ENCODE measurements around the gene ABCA7.

DNA sequence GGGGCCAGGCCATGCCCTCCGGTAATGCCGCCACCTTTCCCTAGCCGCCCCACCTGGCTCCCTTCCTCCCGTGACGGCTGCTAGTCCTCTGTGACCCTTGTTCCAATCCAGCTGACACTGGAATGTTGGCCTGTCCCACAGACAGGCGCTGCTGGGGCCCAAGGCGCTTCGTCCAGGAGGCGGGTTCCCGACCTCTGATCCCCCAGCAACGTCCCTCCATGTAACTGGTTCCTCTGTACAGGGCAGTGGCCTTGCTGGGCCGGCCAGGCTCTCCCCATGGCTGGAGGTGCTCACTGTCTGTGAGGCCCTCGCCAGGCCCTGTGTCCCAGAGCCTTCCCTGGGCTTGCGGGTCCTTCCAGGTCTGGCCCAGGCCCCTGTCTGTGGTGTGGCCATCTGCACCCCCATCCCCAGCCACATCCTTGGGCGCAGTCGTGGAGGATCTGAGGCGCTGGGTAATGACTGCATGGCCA, 46.5 kb upstream of the ABCA7 start:
- TF ChIP-seq, protein P1, sequence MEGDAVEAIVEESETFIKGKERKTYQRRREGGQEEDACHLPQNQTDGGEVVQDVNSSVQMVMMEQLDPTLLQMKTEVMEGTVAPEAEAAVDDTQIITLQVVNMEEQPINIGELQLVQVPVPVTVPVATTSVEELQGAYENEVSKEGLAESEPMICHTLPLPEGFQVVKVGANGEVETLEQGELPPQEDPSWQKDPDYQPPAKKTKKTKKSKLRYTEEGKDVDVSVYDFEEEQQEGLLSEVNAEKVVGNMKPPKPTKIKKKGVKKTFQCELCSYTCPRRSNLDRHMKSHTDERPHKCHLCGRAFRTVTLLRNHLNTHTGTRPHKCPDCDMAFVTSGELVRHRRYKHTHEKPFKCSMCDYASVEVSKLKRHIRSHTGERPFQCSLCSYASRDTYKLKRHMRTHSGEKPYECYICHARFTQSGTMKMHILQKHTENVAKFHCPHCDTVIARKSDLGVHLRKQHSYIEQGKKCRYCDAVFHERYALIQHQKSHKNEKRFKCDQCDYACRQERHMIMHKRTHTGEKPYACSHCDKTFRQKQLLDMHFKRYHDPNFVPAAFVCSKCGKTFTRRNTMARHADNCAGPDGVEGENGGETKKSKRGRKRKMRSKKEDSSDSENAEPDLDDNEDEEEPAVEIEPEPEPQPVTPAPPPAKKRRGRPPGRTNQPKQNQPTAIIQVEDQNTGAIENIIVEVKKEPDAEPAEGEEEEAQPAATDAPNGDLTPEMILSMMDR (IDR thresholded peaks at IDR 0.05; ENCODE audit: insufficient read depth, low read length, poor library complexity, severe bottlenecking): no peak
- TF ChIP-seq EZH2phosphoT487 (conservative IDR thresholded peaks at IDR 0.05; ENCODE audit: low read length): no peak

Measured in SU-DHL-6 (cell line).